Activated naive CD8-positive, alpha-beta T cell treated with anti-CD3 and anti-CD28 coated beads for 36 hours (primary cell): Measurements from ENCODE around the gene GLOD4. TPM values are rescaled to one million over a fixed set of nuclear protein-coding genes. Genes with fewer than 3 reads are reported as not detected.

Experiments
- DNase-seq: peaks from one replicate; pipeline ENCODE4 v3.0.0; 2021
- H3K27ac Mint-ChIP-seq: one replicate; pipeline ENCODE4 v1.8.0; 2022; ENCODE audit warnings: mild to moderate bottlenecking, moderate library complexity, mixed read lengths
- H3K27me3 Mint-ChIP-seq: one replicate; pipeline ENCODE4 v1.8.0; 2022; ENCODE audit warnings: mild to moderate bottlenecking, mixed read lengths
- H3K36me3 Mint-ChIP-seq: one replicate; pipeline ENCODE4 v1.8.0; 2021; ENCODE audit warnings: mild to moderate bottlenecking, mixed read lengths
- H3K4me1 Mint-ChIP-seq: one replicate; pipeline ENCODE4 v1.8.0; 2021; ENCODE audit warnings: mixed read lengths
- H3K4me3 Mint-ChIP-seq: one replicate; pipeline ENCODE4 v1.8.0; 2022; ENCODE audit warnings: mild to moderate bottlenecking, moderate library complexity, mixed read lengths
- H3K9me3 Mint-ChIP-seq: one replicate; pipeline ENCODE4 v1.8.0; 2022; ENCODE audit warnings: mixed read lengths
- total RNA-seq, 2 experiments: library from RNA; stranded (reverse); gene quantifications; one replicate each; pipeline ENCODE4 v1.2.3, GENCODE V29; 2021

The GLOD4 gene
- total RNA-seq, 2 experiments from 2014 or later: 79.0 to 82.0 TPM

DNA sequence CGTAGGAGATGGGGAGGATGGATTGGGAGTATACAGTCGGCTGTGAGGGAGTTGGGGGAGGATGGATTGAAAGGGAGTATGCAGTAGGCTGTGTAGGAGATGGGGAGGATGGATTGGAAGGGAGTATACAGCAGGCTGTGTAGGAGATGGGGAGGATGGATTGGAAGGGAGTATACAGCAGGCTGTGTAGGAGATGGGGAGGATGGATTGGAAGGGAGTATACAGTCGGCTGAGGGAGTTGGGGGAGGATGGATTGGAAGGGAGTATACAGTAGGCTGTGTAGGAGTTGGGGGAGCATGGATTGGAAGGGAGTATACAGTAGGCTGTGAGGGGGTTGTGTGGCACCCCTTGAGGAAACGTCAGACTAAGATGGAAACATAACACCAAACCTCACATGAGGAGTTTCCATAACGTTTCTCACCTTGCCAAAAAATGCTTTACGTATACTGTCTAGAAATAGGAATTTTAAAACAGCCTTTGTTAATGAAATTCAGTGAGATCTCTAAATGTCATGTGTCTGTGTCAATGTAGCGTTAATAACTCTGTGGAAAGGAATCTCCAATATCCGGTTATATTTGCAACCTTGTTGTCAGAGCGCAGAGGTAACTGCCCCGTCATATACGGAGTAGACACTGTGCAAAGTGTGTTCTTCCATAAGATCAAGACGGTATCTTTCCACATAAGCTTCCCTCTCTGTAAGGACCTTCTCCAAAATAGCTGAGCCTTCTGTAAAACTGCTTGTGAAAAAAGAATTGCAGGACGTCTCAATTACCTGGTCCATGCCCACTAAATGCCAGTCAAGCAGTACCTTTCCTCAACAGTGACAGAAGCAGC, 61.2 kb downstream of the GLOD4 start:
- no peaks in the 10 kb centered on the region for H3K27me3 Mint-ChIP-seq
- H3K4me1 Mint-ChIP-seq: peaks cover 4% of the 10 kb centered on the region
- H3K27ac Mint-ChIP-seq: no peak overlapping the region
- no peak overlapping the region for H3K4me3 Mint-ChIP-seq
- no peaks in the 10 kb centered on the region for H3K36me3 Mint-ChIP-seq
- no peaks in the 10 kb centered on the region for H3K9me3 Mint-ChIP-seq
- no peak for DNase-seq

DNA sequence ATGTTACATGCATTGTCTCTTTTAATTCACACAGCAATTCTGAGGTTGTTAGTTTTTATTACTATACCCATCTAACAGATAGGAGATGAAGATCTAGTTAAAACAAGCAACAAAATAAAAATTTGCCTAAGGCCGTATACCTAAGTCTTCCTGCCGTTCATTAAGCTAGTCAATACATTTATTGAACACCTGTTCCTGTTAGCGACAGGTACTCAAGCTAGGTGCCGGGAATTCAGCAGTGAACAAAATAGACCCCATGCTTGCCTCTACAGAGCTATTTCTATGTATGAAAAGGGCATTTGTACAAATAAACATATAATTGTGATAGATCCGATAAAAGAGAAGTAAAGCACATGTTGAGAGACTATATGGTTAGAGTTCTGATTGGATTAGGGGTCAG, 64.0 kb downstream of the GLOD4 start:
- H3K4me1 Mint-ChIP-seq: peaks cover 13% of the 10 kb centered on the region
- H3K36me3 Mint-ChIP-seq: peaks cover 2% of the 10 kb centered on the region
- no peaks in the 10 kb centered on the region for H3K27me3 Mint-ChIP-seq
- no peaks in the 10 kb centered on the region for H3K9me3 Mint-ChIP-seq
- DNase-seq: no peak
- H3K27ac Mint-ChIP-seq: no peak overlapping the region
- H3K4me3 Mint-ChIP-seq: no peak overlapping the region

Other genes starting within 250 kb of the GLOD4 start
- 10 to 100 TPM; 51.0 to 57.7 TPM for gene VPS53, start 67.4 kb downstream of the GLOD4 start, total RNA-seq
- 10 to 100 TPM; 22.6 to 26.7 TPM for gene TLCD3A, start 49.7 kb downstream of the GLOD4 start, total RNA-seq
- gene GEMIN4, start 30.0 kb downstream of the GLOD4 start, total RNA-seq: 10 to 100 TPM; 68.7 to 69.3 TPM
- 10 to 100 TPM; 43.2 to 47.2 TPM for gene MRM3, start 73 bp upstream of the GLOD4 start, total RNA-seq
- under 1 TPM; 0.48 to 0.49 TPM for gene NXN, start 197.5 kb upstream of the GLOD4 start, total RNA-seq
- gene TIMM22, start 214.8 kb upstream of the GLOD4 start, total RNA-seq: 10 to 100 TPM; 15.4 to 16.9 TPM